BLaER1 treated with 17β-estradiol and CSF1 and Interleukin-3, amounts not matched to agents 10 nM and 100 nM (cell line): ENCODE data around the gene LENG9.
"Not testable (repeated sequence)": the region's sequence is repeated elsewhere in the genome, so short reads cannot be mapped to it uniquely, and the experiment has no call there.

Source experiments
- H3K27ac ChIP-seq, 11 experiments: shearing (Covaris generic); formaldehyde crosslinking; 2 replicates each; pipeline ENCODE4 v1.8.1; 2022
- H3K27me3 ChIP-seq, 11 experiments: shearing (Covaris generic); formaldehyde crosslinking; 2 replicates each; pipeline ENCODE4 v1.8.1; 2022
- H3K36me3 ChIP-seq, 11 experiments: shearing (Covaris generic); formaldehyde crosslinking; 2 replicates each; pipeline ENCODE4 v1.8.1; 2022
- H3K4me1 ChIP-seq, 10 experiments: shearing (Covaris generic); formaldehyde crosslinking; 2 replicates each; pipeline ENCODE4 v1.8.1; 2022
- H3K4me2 ChIP-seq, 11 experiments: shearing (Covaris generic); formaldehyde crosslinking; 2 replicates each; pipeline ENCODE4 v1.8.1; 2022
- H3K4me3 ChIP-seq, 10 experiments: shearing (Covaris generic); formaldehyde crosslinking; 2 replicates each; pipeline ENCODE4 v1.8.1; 2022
- H3K9ac ChIP-seq, 11 experiments: shearing (Covaris generic); formaldehyde crosslinking; 2 replicates each; pipeline ENCODE4 v1.8.1; 2022
- H3K9me3 ChIP-seq, 11 experiments: shearing (Covaris generic); formaldehyde crosslinking; replicated peaks in 1 of 11; 2 replicates each; pipeline ENCODE4 v1.8.1; 2022
- H4K20me1 ChIP-seq, 11 experiments: shearing (Covaris generic); formaldehyde crosslinking; 2 replicates each; pipeline ENCODE4 v1.8.1; 2022
- Cebpa-rat ChIP-seq, 11 experiments: shearing (Covaris generic); IDR thresholded peaks; 2 replicates each; pipeline ENCODE4 v1.8.1; 2022

The LENG9 gene

DNA sequence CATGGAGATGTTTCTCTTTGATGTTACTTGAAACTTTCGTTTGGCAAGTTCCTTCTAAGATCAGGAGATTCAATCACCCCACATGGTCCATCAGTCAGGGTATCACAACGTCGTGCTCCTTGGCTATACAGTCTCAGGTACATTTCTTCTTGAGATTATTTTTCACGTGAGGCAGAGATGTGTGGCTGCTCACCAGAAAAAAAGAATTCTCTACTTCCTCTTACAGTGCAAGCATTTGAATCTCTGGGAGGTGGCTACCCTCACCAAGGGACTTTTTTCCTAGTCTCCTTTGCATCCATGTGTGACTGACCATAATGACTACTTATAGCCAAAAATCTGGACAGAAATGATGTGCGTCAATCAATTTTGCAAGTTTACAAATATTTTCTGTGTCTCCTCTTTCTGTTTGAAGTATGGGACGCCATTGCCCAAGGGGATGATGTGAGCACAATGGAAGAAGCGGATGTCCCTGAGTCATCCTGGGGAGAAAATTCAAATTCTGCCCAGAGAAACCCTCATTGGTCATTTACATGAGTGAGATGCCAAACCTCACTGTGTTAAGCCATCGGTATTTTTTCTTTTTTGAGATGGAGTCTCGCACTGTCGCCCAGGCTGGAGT is 30.5 kb upstream of the LENG9 start:
- no peak for TF ChIP-seq Cebpa-rat (IDR thresholded peaks at IDR 0.05)
- no peak overlapping the region for H3K9ac ChIP-seq
- no peaks in the 10 kb centered on the region for H4K20me1 ChIP-seq
- peak overlapping the region in 8 of 11 experiments; percentile 4 to 42 (median 18); a peak in 9 of 22 replicates for H3K4me2 ChIP-seq
- peaks cover 0 to 68% (median 0%) of the 10 kb centered on the region in 11 experiments; a peak in 5 of 22 replicates for H3K27me3 ChIP-seq
- no peaks in the 10 kb centered on the region for H3K9me3 ChIP-seq
- H3K4me1 ChIP-seq = peaks cover 0 to 86% (median 71%) of the 10 kb centered on the region in 10 experiments; a peak in 17 of 20 replicates
- no peak overlapping the region for H3K27ac ChIP-seq
- H3K36me3 ChIP-seq = no peaks in the 10 kb centered on the region
- no peak overlapping the region for H3K4me3 ChIP-seq

DNA sequence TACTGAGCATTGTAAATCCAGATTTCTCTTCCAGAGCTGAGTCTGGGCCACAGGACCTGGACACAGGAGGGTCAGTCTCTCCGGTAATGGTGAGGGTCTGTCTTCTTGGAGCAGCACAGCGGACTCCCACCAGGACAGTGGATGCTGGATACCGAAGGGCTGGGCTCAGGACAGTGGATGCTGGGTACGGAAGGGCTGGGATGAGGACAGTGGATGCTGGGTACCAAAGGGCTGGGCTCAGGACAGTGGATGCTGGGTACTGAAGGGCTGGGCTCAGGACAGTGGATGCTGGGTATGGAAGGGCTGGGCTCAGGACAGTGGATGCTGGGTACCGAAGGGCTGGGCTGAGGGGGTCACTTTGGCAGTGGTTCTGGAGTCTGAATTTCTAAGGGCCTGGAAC is 29.5 kb upstream of the LENG9 start:
- H3K27me3 ChIP-seq = peaks cover 0 to 66% (median 0%) of the 10 kb centered on the region in 11 experiments; a peak in 5 of 22 replicates
- not testable (repeated sequence) for H3K9ac ChIP-seq, H3K36me3 ChIP-seq, H3K9me3 ChIP-seq, H4K20me1 ChIP-seq, H3K4me3 ChIP-seq
- peaks cover 0 to 76% (median 61%) of the 10 kb centered on the region in 10 experiments; a peak in 17 of 20 replicates for H3K4me1 ChIP-seq
- H3K27ac ChIP-seq = peak overlapping the region in 5 of 11 experiments; percentile 19 to 63 (median 51); a peak in 3 of 22 replicates
- peak overlapping the region in 3 of 11 experiments; percentile 7 to 46 (median 39); a peak in 5 of 22 replicates for H3K4me2 ChIP-seq

DNA sequence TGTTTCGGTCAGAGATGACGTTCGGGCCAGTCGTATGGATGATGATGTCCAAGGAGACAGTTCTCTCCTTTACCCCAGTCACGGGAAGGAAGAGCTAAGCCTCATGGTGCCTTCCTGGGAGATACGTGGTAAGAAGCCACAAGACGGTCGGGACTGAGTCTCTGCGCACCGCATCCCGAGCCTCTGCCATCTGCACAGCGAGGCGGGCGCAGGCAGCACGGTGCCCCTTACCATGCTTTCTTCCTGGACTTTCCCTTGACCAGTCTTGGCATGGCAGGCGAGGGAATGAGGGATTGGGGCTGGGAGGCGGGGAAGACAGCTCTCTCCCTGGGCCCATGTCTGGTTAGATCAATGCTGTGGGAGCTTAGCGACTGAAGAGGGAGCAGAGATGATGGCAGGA is 29.0 kb upstream of the LENG9 start:
- no peaks in the 10 kb centered on the region for H3K9me3 ChIP-seq
- peaks cover 0 to 71% (median 56%) of the 10 kb centered on the region in 10 experiments; a peak in 17 of 20 replicates for H3K4me1 ChIP-seq
- no peaks in the 10 kb centered on the region for H3K36me3 ChIP-seq
- peak overlapping the region in 5 of 11 experiments; percentile 7 to 46 (median 38); a peak in 7 of 22 replicates for H3K4me2 ChIP-seq
- peaks cover 0 to 63% (median 0%) of the 10 kb centered on the region in 11 experiments; a peak in 5 of 22 replicates for H3K27me3 ChIP-seq
- TF ChIP-seq Cebpa-rat (IDR thresholded peaks at IDR 0.05) = no peak
- no peaks in the 10 kb centered on the region for H4K20me1 ChIP-seq
- H3K9ac ChIP-seq = no peak overlapping the region; a peak in 1 of 22 replicates
- peak overlapping the region in 9 of 11 experiments; percentile 19 to 63 (median 42); a peak in 15 of 22 replicates for H3K27ac ChIP-seq
- no peak overlapping the region for H3K4me3 ChIP-seq

DNA sequence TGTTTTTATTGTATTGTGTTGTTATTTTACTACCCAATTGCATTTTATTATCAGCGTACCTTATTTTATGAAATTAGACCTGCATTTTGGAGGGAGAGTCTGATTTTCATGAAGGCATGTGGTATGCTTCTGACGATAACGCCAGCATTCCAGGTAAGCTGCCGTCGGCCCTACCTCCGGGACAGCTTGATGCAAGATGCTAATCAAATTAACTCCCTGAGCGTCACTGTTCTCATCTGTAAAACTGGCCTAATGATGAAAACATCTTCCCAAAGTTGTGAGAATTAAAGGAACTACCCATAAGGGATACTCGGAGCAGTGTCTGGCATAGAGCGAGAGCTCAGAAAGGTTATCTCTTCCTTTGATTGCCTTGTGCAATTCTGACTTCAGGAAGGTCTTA is 26.2 kb upstream of the LENG9 start:
- Histone ChIP-seq H3K27me3 (peaks cover 0 to 56% (median 0%) of the 10 kb centered on the region in 11 experiments; a peak in 5 of 22 replicates), H3K4me1 (peaks cover 7 to 58% (median 45%) of the 10 kb centered on the region in 10 experiments), H3K9ac (no peak overlapping the region), H4K20me1 (no peaks in the 10 kb centered on the region), H3K9me3 (no peaks in the 10 kb centered on the region), H3K36me3 (no peaks in the 10 kb centered on the region), H3K27ac (no peak overlapping the region), H3K4me3 (no peak overlapping the region), H3K4me2 (no peak overlapping the region; a peak in 1 of 22 replicates)
- no peak for TF ChIP-seq Cebpa-rat (IDR thresholded peaks at IDR 0.05)

DNA sequence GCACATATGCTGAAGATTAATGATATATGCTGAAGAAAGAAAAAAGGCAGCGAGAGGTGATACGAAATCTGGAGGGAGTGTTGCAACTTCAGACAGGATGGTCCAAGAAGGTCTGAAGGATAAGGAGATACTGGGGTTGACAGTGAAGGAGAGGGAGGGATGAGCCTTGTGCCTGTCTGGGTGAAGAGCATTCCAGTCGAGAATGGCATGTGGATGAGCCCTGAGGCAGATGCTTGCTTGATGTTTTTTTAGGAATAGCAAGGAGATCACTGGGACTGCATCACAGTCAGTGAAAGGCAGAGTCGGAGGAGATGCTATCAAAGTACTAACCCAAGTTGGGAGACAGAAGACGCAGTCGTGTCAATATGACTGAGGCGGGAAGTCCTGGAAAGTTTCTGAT is 25.8 kb upstream of the LENG9 start:
- Histone ChIP-seq H3K4me3 (no peak overlapping the region), H3K4me2 (no peak overlapping the region), H3K27ac (no peak overlapping the region), H3K36me3 (no peaks in the 10 kb centered on the region), H3K27me3 (peaks cover 0 to 59% (median 0%) of the 10 kb centered on the region in 11 experiments; a peak in 6 of 22 replicates), H3K9me3 (no peaks in the 10 kb centered on the region), H3K9ac (no peak overlapping the region), H3K4me1 (peaks cover 7 to 53% (median 43%) of the 10 kb centered on the region in 10 experiments), H4K20me1 (no peaks in the 10 kb centered on the region)
- no peak for TF ChIP-seq Cebpa-rat (IDR thresholded peaks at IDR 0.05)

DNA sequence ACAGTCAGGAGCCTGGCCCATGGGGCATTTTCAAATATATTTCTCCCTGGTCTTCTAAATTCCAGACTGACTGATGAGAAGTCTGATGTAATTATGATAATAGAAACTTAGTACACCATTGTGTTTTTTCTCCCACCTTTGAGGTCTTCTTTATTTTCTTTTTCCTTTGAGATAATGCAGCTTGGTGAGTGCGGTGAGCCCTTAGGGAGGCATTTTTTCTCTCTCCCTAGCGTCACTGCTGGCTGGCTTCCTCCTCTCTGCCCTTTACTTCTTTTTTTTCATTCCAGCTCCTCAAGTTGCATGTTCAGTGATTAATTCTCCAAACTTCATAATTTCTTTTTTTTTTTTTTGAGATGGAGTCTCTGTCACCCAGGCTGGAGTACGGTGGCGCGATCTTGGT is 22.3 kb upstream of the LENG9 start:
- Histone ChIP-seq H4K20me1 (no peaks in the 10 kb centered on the region), H3K4me3 (no peak overlapping the region), H3K9me3 (no peaks in the 10 kb centered on the region), H3K27me3 (peaks cover 0 to 75% (median 0%) of the 10 kb centered on the region in 11 experiments; a peak in 6 of 22 replicates), H3K9ac (no peak overlapping the region), H3K36me3 (no peaks in the 10 kb centered on the region), H3K4me2 (peak overlapping the region in 9 of 11 experiments; percentile 2 to 42 (median 17); a peak in 11 of 22 replicates), H3K27ac (no peak overlapping the region), H3K4me1 (peaks cover 29 to 47% (median 41%) of the 10 kb centered on the region in 10 experiments)
- TF ChIP-seq Cebpa-rat (IDR thresholded peaks at IDR 0.05) = no peak

DNA sequence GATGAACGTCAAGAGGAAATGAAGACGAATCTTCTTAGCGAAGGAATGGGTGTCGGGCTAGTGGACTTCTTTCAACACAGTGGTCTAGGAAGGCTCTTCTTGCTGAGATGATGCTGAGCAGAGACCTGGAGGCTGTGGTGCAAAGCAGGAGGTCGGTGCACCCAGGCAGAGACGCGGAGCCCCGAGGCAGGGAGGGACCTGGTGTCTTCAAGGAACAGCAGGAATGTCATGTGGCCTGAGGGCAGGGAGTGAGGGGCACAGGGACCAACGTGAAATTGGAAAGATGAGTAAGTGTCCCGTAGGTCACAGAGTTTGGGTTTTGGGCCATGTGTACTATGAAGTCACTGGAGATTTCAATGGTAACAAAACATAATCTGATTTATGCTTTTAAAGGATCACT is 20.9 kb upstream of the LENG9 start:
- no peaks in the 10 kb centered on the region for H3K36me3 ChIP-seq
- no peak for TF ChIP-seq Cebpa-rat (IDR thresholded peaks at IDR 0.05)
- no peaks in the 10 kb centered on the region; a peak in 1 of 22 replicates for H4K20me1 ChIP-seq
- no peak overlapping the region for H3K9ac ChIP-seq
- no peak overlapping the region for H3K4me3 ChIP-seq
- no peaks in the 10 kb centered on the region for H3K9me3 ChIP-seq
- H3K27ac ChIP-seq = no peak overlapping the region
- H3K4me1 ChIP-seq = peaks cover 39 to 52% (median 46%) of the 10 kb centered on the region in 10 experiments
- peaks cover 0 to 71% (median 0%) of the 10 kb centered on the region in 11 experiments; a peak in 6 of 22 replicates for H3K27me3 ChIP-seq
- no peak overlapping the region for H3K4me2 ChIP-seq

DNA sequence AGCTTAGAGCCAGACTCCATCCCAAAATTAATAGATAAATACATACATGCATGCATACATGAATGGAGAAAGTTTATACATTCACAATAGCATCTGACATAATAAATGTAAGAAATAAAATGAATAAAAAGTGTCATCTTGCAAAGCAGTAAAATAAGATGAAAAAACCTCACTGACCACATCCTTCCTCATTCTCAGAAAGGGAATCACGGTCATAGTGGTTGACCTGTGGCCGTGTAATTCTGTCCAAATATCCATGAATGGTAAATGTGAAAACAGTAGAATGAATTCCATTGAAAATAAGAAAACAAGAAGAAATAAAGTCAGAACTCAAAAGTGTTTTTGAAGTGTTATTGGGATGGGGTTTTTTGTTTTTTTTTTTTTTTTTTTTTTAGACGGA is 19.3 kb upstream of the LENG9 start:
- Histone ChIP-seq H3K4me3 (no peak overlapping the region), H3K36me3 (no peaks in the 10 kb centered on the region), H4K20me1 (peaks cover 0 to 5% (median 0%) of the 10 kb centered on the region in 11 experiments; a peak in 4 of 22 replicates), H3K9me3 (no peaks in the 10 kb centered on the region), H3K4me2 (peak overlapping the region; percentile 49 to 75 (median 66); a peak in 21 of 22 replicates), H3K9ac (no peak overlapping the region), H3K27me3 (peaks cover 0 to 66% (median 0%) of the 10 kb centered on the region in 11 experiments; a peak in 7 of 22 replicates), H3K27ac (no peak overlapping the region), H3K4me1 (peaks cover 39 to 55% (median 46%) of the 10 kb centered on the region in 10 experiments)
- TF ChIP-seq Cebpa-rat (IDR thresholded peaks at IDR 0.05) = no peak

DNA sequence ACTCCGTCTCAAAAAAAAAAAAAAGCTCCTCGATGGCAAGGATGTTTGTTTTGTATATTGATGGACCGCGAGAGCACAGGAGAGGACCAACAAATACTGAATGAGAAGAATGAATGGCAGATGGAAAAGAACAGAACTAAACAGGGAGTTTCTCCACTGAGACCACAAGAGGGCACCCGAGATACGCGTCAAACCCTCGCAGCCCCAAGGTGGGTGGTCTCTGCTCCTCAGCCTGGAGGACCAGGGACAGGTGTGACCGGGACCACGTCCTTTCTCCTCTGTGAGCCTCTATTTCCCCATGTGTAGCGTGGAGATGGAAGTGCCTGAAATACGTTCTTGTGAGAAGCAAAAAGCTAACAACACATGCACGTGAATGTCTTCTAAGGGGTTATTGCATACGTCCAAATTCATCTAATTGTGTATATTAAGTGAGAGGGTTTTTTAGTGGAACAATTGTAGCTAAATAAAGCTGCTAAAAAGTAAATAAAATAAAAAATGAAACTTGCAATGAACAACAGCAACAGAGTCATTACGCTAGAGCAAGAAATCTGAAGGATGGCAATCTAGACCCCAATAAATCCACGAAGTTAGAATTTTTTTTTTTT is 17.9 kb upstream of the LENG9 start:
- no peak overlapping the region for H3K27ac ChIP-seq
- H3K4me2 ChIP-seq = peak overlapping the region in 10 of 11 experiments; percentile 11 to 72 (median 50); a peak in 9 of 22 replicates
- TF ChIP-seq Cebpa-rat (IDR thresholded peaks at IDR 0.05) = no peak
- H3K4me3 ChIP-seq = no peak overlapping the region
- H3K27me3 ChIP-seq = peaks cover 0 to 81% (median 0%) of the 10 kb centered on the region in 11 experiments; a peak in 8 of 22 replicates
- H3K36me3 ChIP-seq = no peaks in the 10 kb centered on the region
- no peak overlapping the region for H3K9ac ChIP-seq
- no peaks in the 10 kb centered on the region for H3K9me3 ChIP-seq
- H3K4me1 ChIP-seq = peaks cover 39 to 57% (median 46%) of the 10 kb centered on the region in 10 experiments
- H4K20me1 ChIP-seq = peaks cover 0 to 8% (median 0%) of the 10 kb centered on the region in 11 experiments; a peak in 4 of 22 replicates
